ENCODE data around the gene SVEP1. TPM values are rescaled to one million over a fixed set of nuclear protein-coding genes. Genes with fewer than 3 reads are reported as not detected.

Gene SVEP1
- total RNA-seq, 1 donor from 2014 or later: 0.10 TPM

GRCh38 chr9:110605565-110605964 is 26.0 kb upstream of the SVEP1 start:
- Mint-ChIP-seq H3K27me3 (ENCODE audit: unreplicated experiment) (no peaks in the 10 kb centered on the region), H3K36me3 (ENCODE audit: unreplicated experiment) (no peaks in the 10 kb centered on the region), H3K9me3 (ENCODE audit: unreplicated experiment) (no peaks in the 10 kb centered on the region), H3K27ac (ENCODE audit: unreplicated experiment) (no peak overlapping the region), H3K4me3 (ENCODE audit: unreplicated experiment) (no peak overlapping the region), H3K4me1 (ENCODE audit: low read depth, unreplicated experiment) (peaks cover 4% of the 10 kb centered on the region)
- no peak for TF ChIP-seq CTCF (IDR thresholded peaks at IDR 0.05; ENCODE audit: partially characterized antibody, unreplicated experiment)
- DNase-seq: no peak

- H3K4me1 Mint-ChIP-seq (ENCODE audit: low read depth, unreplicated experiment): peaks cover 4% of the 10 kb centered on the region
- H3K36me3 Mint-ChIP-seq (ENCODE audit: unreplicated experiment): no peaks in the 10 kb centered on the region
- no peaks in the 10 kb centered on the region for H3K27me3 Mint-ChIP-seq (ENCODE audit: unreplicated experiment)
- DNase-seq: no peak
- TF ChIP-seq CTCF (IDR thresholded peaks at IDR 0.05; ENCODE audit: partially characterized antibody, unreplicated experiment): no peak
- no peak overlapping the region for H3K27ac Mint-ChIP-seq (ENCODE audit: unreplicated experiment)
- H3K9me3 Mint-ChIP-seq (ENCODE audit: unreplicated experiment): no peaks in the 10 kb centered on the region
- no peak overlapping the region for H3K4me3 Mint-ChIP-seq (ENCODE audit: unreplicated experiment)
These were observed 24.6 kb upstream of the SVEP1 start for GRCh38 chr9:110604171-110604601.

- peaks cover 4% of the 10 kb centered on the region for H3K36me3 Mint-ChIP-seq (ENCODE audit: unreplicated experiment)
- no peak for DNase-seq
These were observed 22.7 kb upstream of the SVEP1 start for GRCh38 chr9:110602281-110602680.

GRCh38 chr9:110601098-110601497 is 21.6 kb upstream of the SVEP1 start:
- Mint-ChIP-seq H3K4me1 (ENCODE audit: low read depth, unreplicated experiment) (peaks cover 4% of the 10 kb centered on the region), H3K9me3 (ENCODE audit: unreplicated experiment) (peaks cover 7% of the 10 kb centered on the region), H3K27me3 (ENCODE audit: unreplicated experiment) (no peaks in the 10 kb centered on the region), H3K27ac (ENCODE audit: unreplicated experiment) (no peak overlapping the region), H3K4me3 (ENCODE audit: unreplicated experiment) (no peak overlapping the region), H3K36me3 (ENCODE audit: unreplicated experiment) (peaks cover 4% of the 10 kb centered on the region)
- TF ChIP-seq CTCF (IDR thresholded peaks at IDR 0.05; ENCODE audit: partially characterized antibody, unreplicated experiment): no peak
- no peak for DNase-seq

More at GRCh38 chr9:110602281-110602680, 22.7 kb upstream of the SVEP1 start:
- Mint-ChIP-seq H3K27ac (ENCODE audit: unreplicated experiment) (no peak overlapping the region), H3K27me3 (ENCODE audit: unreplicated experiment) (no peaks in the 10 kb centered on the region), H3K4me1 (ENCODE audit: low read depth, unreplicated experiment) (peaks cover 4% of the 10 kb centered on the region), H3K4me3 (ENCODE audit: unreplicated experiment) (no peak overlapping the region), H3K9me3 (ENCODE audit: unreplicated experiment) (peaks cover 3% of the 10 kb centered on the region)
- TF ChIP-seq CTCF (IDR thresholded peaks at IDR 0.05; ENCODE audit: partially characterized antibody, unreplicated experiment): no peak

GRCh38 chr9:110599468-110599867 is 19.9 kb upstream of the SVEP1 start:
- Mint-ChIP-seq H3K9me3 (ENCODE audit: unreplicated experiment) (peaks cover 7% of the 10 kb centered on the region), H3K27ac (ENCODE audit: unreplicated experiment) (no peak overlapping the region), H3K27me3 (ENCODE audit: unreplicated experiment) (no peaks in the 10 kb centered on the region), H3K4me3 (ENCODE audit: unreplicated experiment) (no peak overlapping the region), H3K4me1 (ENCODE audit: low read depth, unreplicated experiment) (peaks cover 4% of the 10 kb centered on the region), H3K36me3 (ENCODE audit: unreplicated experiment) (peaks cover 4% of the 10 kb centered on the region)
- no peak for TF ChIP-seq CTCF (IDR thresholded peaks at IDR 0.05; ENCODE audit: partially characterized antibody, unreplicated experiment)
- DNase-seq: no peak
